Measurements from ENCODE around the gene IFI27L1. TPM values are rescaled to one million over a fixed set of nuclear protein-coding genes. Genes with fewer than 3 reads are reported as not detected.

IFI27L1 gene
- total and polyA plus RNA-seq, 2 experiments from 2014 or later = 9.7 to 28.6 TPM

DNA sequence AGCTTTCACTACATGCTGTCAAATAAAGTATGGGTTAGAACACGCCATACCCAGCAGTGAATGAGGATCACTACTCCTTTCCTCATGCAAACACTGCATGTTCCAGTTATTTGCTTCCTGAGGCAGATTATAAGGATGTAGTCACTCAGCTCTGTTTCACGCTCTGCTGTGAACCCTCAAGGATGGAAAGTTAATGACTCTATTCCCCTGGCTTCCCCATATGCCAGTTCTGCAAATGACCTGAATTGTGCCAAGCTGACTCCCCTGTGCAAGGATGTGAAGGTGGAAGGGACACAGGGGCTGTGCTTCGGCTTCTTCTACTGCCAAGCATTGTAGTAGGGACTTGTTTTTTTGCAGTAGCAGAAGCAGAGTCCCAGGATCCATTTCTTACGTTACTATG, 6.8 kb downstream of the IFI27L1 start (continued):
- no peak for TF ChIP-seq CTCF (conservative IDR thresholded peaks at IDR 0.05; ENCODE audit: low read depth in 2 of 2)
- no peak for TF ChIP-seq STAT1 (IDR thresholded peaks at IDR 0.05; ENCODE audit: unreplicated experiment)
- TF ChIP-seq EZH2 (IDR thresholded peaks at IDR 0.05; ENCODE audit: low read depth, unreplicated experiment) = no peak
- TF ChIP-seq NANOG (IDR thresholded peaks at IDR 0.05; ENCODE audit: borderline replicate concordance) = no peak

- H3K4me1 Mint-ChIP-seq = no peaks in the 10 kb centered on the region; the same call in 2 of the 3 replicates
- Histone ChIP-seq H3K4me1 (ENCODE audit: insufficient read depth) (no peaks in the 10 kb centered on the region), H3K36me3 (ENCODE audit: insufficient read depth) (no peaks in the 10 kb centered on the region), H3K4me3 (no peak overlapping the region), H4K20me1 (replicated peaks; ENCODE audit: insufficient read depth) (no peaks in the 10 kb centered on the region), H3K9me2 (ENCODE audit: insufficient read depth) (no peaks in the 10 kb centered on the region), H3K4me2 (no peak overlapping the region), H3K27ac (ENCODE audit: low read depth) (no peak overlapping the region), H3K27me3 (ENCODE audit: insufficient read depth) (no peaks in the 10 kb centered on the region), H3F3A (replicated peaks; ENCODE audit: low read depth) (no peaks in the 10 kb centered on the region), H2AFZ (no peak overlapping the region), H3K79me2 (replicated peaks; ENCODE audit: insufficient read depth) (no peaks in the 10 kb centered on the region)
- no peaks in the 10 kb centered on the region for H3K36me3 Mint-ChIP-seq (ENCODE audit: low read depth)
- DNase-seq (ENCODE audit: low spot score) = no peak
- H3K9me3 Mint-ChIP-seq = no peaks in the 10 kb centered on the region; the same call in 2 of the 3 replicates
- ATAC-seq = no peak
- H3K27ac Mint-ChIP-seq = no peak overlapping the region
- no peak overlapping the region for H3K4me3 Mint-ChIP-seq
- no peaks in the 10 kb centered on the region for H3K27me3 Mint-ChIP-seq (ENCODE audit: insufficient read depth, low read depth, poor library complexity)
- TF ChIP-seq ZNF462 (CRISPR knock-in tag; IDR thresholded peaks at IDR 0.05) = no peak
- TF ChIP-seq ZNF331 (CRISPR knock-in tag; IDR thresholded peaks at IDR 0.05; ENCODE audit: low read depth) = no peak
- no peak for TF ChIP-seq EZH2phosphoT487 (IDR thresholded peaks at IDR 0.05; ENCODE audit: unreplicated experiment)
- no peak for TF ChIP-seq ZNF114 (CRISPR knock-in tag; IDR thresholded peaks at IDR 0.05)
- no peak for TF ChIP-seq CTCF (conservative IDR thresholded peaks at IDR 0.05; ENCODE audit: low read depth in 2 of 2)
- no peak for TF ChIP-seq NANOG (IDR thresholded peaks at IDR 0.05; ENCODE audit: borderline replicate concordance)
- no peak for TF ChIP-seq JUNB (IDR thresholded peaks at IDR 0.05; ENCODE audit: unreplicated experiment)
- no peak for TF ChIP-seq EZH2 (IDR thresholded peaks at IDR 0.05; ENCODE audit: low read depth, unreplicated experiment)
- no peak for TF ChIP-seq POLR2AphosphoS5 (IDR thresholded peaks at IDR 0.05; ENCODE audit: low read depth)
- TF ChIP-seq STAT1 (IDR thresholded peaks at IDR 0.05; ENCODE audit: unreplicated experiment) = no peak
- TF ChIP-seq REST (IDR thresholded peaks at IDR 0.05; ENCODE audit: unreplicated experiment) = no peak
Observed at GRCh38 chr14:94088516-94088915, 7.4 kb downstream of the IFI27L1 start.

All from GM23338 (cell line).